MCF 10A (cell line): ENCODE measurements around the gene ZSCAN21. TPM values are rescaled to one million over a fixed set of nuclear protein-coding genes. Genes with fewer than 3 reads are reported as not detected.

Experiments
- BruUV-seq: library from RNA; stranded (reverse); fragments of 400-500 nt; replicated peaks from 2 replicates; lab custom pipeline; 2021; lab: Mats Ljungman, UMichigan
- CTCF ChIA-PET: fragments of 300-600 bp; sonication (Branson Sonifier 250); formaldehyde crosslinking; extraction: SDS; loops from one replicate; lab custom pipeline; 2021; ENCODE audit warnings: antibody characterized with exemption, inconsistent platforms; lab: Yijun Ruan, JAX
- POLR2A ChIA-PET: fragments of 300-600, 350-650 bp; sonication (Branson Sonifier 250); formaldehyde crosslinking; extraction: SDS; loops from one replicate; lab custom pipeline; 2020; ENCODE audit warnings: antibody characterized with exemption, inconsistent platforms; lab: Yijun Ruan, JAX
- DNase-seq: peaks from one replicate; pipeline ENCODE4 v3.0.0-alpha.2; 2018; ENCODE audit not compliant: unreplicated experiment
- H3K27ac Mint-ChIP-seq: one replicate; pipeline ENCODE4 v1.8.0; 2022; ENCODE audit warnings: mild to moderate bottlenecking, low read depth, mixed read lengths; ENCODE audit not compliant: unreplicated experiment
- H3K27me3 Mint-ChIP-seq: one replicate; pipeline ENCODE4 v1.8.0; 2022; ENCODE audit warnings: mixed read lengths; ENCODE audit not compliant: insufficient read depth, unreplicated experiment
- H3K36me3 Mint-ChIP-seq: one replicate; pipeline ENCODE4 v1.8.0; 2022; ENCODE audit warnings: mild to moderate bottlenecking, moderate library complexity, mixed read lengths; ENCODE audit not compliant: insufficient read depth, unreplicated experiment
- H3K4me1 Mint-ChIP-seq: one replicate; pipeline ENCODE4 v1.8.0; 2022; ENCODE audit warnings: mixed read lengths; ENCODE audit not compliant: insufficient read depth, unreplicated experiment
- H3K4me3 Mint-ChIP-seq: one replicate; pipeline ENCODE4 v1.8.0; 2022; ENCODE audit warnings: mild to moderate bottlenecking, moderate library complexity, mixed read lengths; ENCODE audit not compliant: unreplicated experiment
- H3K9me3 Mint-ChIP-seq: one replicate; pipeline ENCODE4 v1.8.0; 2022; ENCODE audit warnings: mixed read lengths; ENCODE audit not compliant: unreplicated experiment
- intact Hi-C: fragments of 100-400 bp; cut with micrococcal nuclease; formaldehyde crosslinking; loops from 2 replicates; pipeline ENCODE4 v1.14.1; 2022
- total RNA-seq: library from RNA; stranded (reverse); gene quantifications from 2 replicates; pipeline ENCODE4 v1.2.3, GENCODE V29; 2022
- TF ChIP-seq, protein P1 (sequence below): fragments of 200-600 bp; IDR thresholded peaks from one replicate; pipeline ENCODE4 v1.8.0; 2022; ENCODE audit warnings: antibody characterized with exemption, mild to moderate bottlenecking; ENCODE audit not compliant: unreplicated experiment

Gene ZSCAN21
- total RNA-seq, 1 experiment from 2014 or later: 14.7 TPM

DNA sequence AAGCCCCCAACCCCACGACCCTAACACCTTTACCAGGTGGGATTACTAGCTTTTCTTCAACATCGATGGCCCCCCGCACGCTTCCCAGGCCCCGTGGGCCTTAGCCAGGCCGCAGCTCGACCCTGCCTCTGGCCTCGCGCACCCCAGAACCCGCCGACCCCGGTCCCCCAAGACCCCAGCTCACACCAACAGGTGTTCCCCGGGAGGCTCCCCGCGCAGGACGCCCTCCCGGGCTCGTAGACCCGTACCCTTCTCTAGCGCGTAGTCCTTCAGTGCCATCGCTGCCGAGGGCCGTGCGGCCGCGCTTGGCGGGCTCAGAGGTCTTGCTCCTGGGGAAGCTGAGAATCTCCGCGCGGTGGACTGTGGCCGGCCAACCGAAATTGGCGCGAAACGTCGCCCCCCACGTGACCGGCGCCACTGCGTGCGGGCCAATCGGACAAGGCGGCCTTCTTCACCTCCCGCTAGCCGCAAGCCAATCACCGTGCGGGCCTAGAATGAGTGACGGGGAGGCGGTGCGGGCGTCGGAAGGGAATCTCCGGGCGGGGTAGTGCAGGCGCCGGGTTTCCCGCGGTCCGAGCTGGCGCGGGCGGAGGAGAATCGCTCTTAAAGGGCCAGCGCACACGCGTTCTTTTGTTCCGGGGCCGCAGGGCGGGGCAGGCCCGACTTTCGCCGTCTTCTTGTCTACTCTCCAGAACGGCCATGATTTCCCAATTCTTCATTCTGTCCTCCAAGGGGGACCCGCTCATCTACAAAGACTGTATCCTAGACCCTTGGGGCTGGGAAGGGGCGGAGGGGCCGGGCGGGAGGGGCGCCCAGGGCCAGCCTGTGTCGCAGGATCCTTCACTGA lies 51.7 kb downstream of the ZSCAN21 start, which contains the start of the genes AP4M1 and MCM7:
Gene AP4M1 (plus strand): TSS at position 628 of the 847 bp plus-strand sequence. CDS start 72 bp downstream, at position 700.
Gene MCM7 (minus strand): TSS at position 382 of the 847 bp plus-strand sequence. CDS start 103 bp downstream, at position 279.
- Mint-ChIP-seq H3K36me3 (peaks cover 75% of the 10 kb centered on the region), H3K27ac (peak within 1 kb of the TSS; percentile 99), H3K4me1 (peaks cover 32% of the 10 kb centered on the region), H3K9me3 (no peaks in the 10 kb centered on the region), H3K27me3 (no peaks in the 10 kb centered on the region), H3K4me3 (peak within 1 kb of the TSS; percentile 98)
- intact Hi-C loops: loop anchor here (1.0 to 2.0 kb wide), 2 partner anchors 18 to 20 kb away; partner anchors contain the start of genes CNPY4, TAF6 and ZNF3
- BruUV-seq: no TSS peak
- TF ChIP-seq, protein P1, sequence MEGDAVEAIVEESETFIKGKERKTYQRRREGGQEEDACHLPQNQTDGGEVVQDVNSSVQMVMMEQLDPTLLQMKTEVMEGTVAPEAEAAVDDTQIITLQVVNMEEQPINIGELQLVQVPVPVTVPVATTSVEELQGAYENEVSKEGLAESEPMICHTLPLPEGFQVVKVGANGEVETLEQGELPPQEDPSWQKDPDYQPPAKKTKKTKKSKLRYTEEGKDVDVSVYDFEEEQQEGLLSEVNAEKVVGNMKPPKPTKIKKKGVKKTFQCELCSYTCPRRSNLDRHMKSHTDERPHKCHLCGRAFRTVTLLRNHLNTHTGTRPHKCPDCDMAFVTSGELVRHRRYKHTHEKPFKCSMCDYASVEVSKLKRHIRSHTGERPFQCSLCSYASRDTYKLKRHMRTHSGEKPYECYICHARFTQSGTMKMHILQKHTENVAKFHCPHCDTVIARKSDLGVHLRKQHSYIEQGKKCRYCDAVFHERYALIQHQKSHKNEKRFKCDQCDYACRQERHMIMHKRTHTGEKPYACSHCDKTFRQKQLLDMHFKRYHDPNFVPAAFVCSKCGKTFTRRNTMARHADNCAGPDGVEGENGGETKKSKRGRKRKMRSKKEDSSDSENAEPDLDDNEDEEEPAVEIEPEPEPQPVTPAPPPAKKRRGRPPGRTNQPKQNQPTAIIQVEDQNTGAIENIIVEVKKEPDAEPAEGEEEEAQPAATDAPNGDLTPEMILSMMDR: no peak
- ChIA-PET CTCF (interaction anchor here (0.5 to 3.0 kb wide), 6 partner anchors 16 to 958 kb away, joined by 3 to 16 read pairs (median 3); no protein-coding TSS in a partner anchor), POLR2A (interaction anchor here (0.5 to 5.8 kb wide), 28 partner anchors 12 to 1526 kb away, joined by 3 to 92 read pairs (median 6); partner anchors contain the start of genes CNPY4, COPS6, LAMTOR4 and MBLAC1)
- DNase-seq: peak; percentile 99

DNA sequence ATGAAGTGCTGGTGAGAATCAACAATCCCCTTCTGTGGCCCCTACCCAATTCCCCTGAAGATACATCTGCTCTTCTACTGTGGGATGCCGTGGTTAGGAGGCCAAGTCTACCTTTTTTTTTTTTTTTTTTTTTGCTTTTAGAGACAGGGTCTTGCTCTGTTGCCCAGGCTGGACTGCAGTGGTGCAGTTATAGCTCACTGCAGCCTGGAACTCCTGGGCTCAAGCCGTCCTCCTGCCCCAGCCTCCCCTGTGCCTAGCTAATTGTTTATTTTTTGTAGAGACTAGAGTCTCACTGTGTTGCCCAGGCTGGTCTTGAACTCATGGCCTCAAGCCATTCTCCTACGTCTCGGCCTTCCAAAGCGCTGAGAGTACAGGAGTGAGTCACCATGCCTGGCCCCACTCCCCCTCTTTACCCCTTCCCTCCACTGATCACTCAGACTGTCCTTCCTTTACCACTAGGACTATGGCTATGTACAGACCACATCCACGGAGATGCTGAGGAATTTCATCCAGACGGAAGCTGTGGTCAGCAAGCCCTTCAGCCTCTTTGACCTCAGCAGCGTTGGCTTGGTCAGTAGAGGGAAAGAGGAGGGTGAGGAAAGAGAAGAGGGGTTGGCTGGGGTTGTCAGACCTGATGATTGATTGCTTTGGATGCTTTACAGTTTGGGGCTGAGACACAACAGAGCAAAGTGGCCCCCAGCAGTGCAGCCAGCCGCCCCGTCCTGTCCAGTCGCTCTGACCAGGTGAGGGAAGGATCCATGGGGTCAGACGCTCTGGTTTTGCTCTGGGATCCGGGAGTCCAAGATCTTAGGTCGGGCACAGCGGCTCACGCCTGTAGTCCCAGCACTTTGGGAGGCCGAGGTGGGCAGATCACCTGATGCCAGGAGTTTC lies 53.6 kb downstream of the ZSCAN21 start:
- no peak for DNase-seq
- no peaks in the 10 kb centered on the region for H3K9me3 Mint-ChIP-seq
- H3K36me3 Mint-ChIP-seq: peaks cover 67% of the 10 kb centered on the region
- peak overlapping the region; percentile 39 for H3K27ac Mint-ChIP-seq
- TF ChIP-seq, protein P1: no peak
- H3K4me3 Mint-ChIP-seq: peak overlapping the region; percentile 98
- BruUV-seq: TSS peak; percentile 32
- POLR2A ChIA-PET: interaction anchor here (3.4 to 5.8 kb wide), 3 partner anchors 11 to 21 kb away, joined by 45 to 92 read pairs (median 47); partner anchors contain the start of genes COPS6 and MBLAC1
- intact Hi-C loops: no loop called here
- CTCF ChIA-PET: interaction anchor here (0.7 to 3.0 kb wide), 3 partner anchors 27 to 115 kb away, joined by 3 to 16 read pairs (median 4); no protein-coding TSS in a partner anchor
- H3K4me1 Mint-ChIP-seq: peaks cover 22% of the 10 kb centered on the region
- H3K27me3 Mint-ChIP-seq: no peaks in the 10 kb centered on the region

DNA sequence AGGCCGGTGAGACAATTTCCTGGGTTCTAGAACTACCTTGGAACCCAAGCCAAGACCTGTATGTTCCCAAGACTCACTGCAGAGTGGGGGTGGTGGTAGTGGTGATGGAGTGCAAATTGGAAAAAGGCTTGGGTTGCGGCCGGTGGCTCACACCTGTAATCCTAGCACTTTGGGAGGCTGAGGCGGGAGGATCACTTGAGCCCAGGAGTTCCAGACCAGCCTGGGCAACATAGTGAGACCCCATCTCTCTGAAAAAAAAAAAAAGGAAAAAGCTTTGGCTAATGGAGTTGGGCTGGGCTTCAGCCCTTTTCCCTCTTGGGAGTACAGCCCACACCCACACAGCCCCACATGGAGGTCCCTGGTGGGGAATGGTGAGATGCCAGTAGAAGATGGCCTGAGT lies 56.0 kb downstream of the ZSCAN21 start:
- no peak for DNase-seq
- TF ChIP-seq, protein P1: no peak
- Mint-ChIP-seq H3K27me3 (no peaks in the 10 kb centered on the region), H3K9me3 (no peaks in the 10 kb centered on the region), H3K4me1 (peaks cover 4% of the 10 kb centered on the region), H3K36me3 (peaks cover 51% of the 10 kb centered on the region), H3K4me3 (no peak overlapping the region), H3K27ac (no peak overlapping the region)
- ChIA-PET CTCF (interaction anchor here (0.7 to 1.0 kb wide), 2 partner anchors 21 to 980 kb away, joined by 3 to 4 read pairs; partner anchors contain the start of genes MBLAC1 and TRIM56), POLR2A (interaction anchor here (0.8 to 5.8 kb wide), 3 partner anchors 9 to 21 kb away, joined by 3 to 45 read pairs (median 3); partner anchors contain the start of genes COPS6 and MBLAC1)
- BruUV-seq: no TSS peak
- intact Hi-C loops: no loop called here
